SK-N-MC (cell line): ENCODE data around the gene GPBP1.

Source experiments
- EZH2 ChIP-seq: fragments of 200-600 bp; sonication (generic); IDR thresholded peaks from one replicate; pipeline ENCODE4 v1.6.1; 2017; ENCODE audit warnings: antibody characterized with exemption
- FOXP2 ChIP-seq: optimal IDR thresholded peaks from 2 replicates; pipeline ENCODE3; 2011; ENCODE audit warnings: mild to moderate bottlenecking, moderate library complexity; ENCODE audit not compliant: insufficient read depth; ENCODE audit errors: extremely low read length, control extremely low read depth

GRCh38 chr5:57277085-57277484, 103.2 kb downstream of the GPBP1 start:
- TF ChIP-seq FOXP2 (no peak), EZH2 (no peak)
